Stimulated activated CD8-positive, alpha-beta memory T cell treated with anti-CD3 and anti-CD28 coated beads, Interleukin-12 subunit alpha, Interleukin-12 subunit beta, amount 100 ng/mL, for 24 hours (primary cell): ENCODE measurements around the gene ASB16.
"Not testable (repeated sequence)": the region's sequence is repeated elsewhere in the genome, so short reads cannot be mapped to it uniquely, and the experiment has no call there.

Experiments used
- DNase-seq: peaks from one replicate; pipeline ENCODE4 v3.0.0-alpha.2; 2020; ENCODE audit errors: extremely low read depth

The ASB16 gene, protein sequence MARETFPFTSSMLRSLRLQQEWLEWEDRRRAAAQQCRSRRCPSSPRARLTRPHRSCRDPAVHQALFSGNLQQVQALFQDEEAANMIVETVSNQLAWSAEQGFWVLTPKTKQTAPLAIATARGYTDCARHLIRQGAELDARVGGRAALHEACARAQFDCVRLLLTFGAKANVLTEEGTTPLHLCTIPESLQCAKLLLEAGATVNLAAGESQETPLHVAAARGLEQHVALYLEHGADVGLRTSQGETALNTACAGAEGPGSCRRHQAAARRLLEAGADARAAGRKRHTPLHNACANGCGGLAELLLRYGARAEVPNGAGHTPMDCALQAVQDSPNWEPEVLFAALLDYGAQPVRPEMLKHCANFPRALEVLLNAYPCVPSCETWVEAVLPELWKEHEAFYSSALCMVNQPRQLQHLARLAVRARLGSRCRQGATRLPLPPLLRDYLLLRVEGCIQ

DNA sequence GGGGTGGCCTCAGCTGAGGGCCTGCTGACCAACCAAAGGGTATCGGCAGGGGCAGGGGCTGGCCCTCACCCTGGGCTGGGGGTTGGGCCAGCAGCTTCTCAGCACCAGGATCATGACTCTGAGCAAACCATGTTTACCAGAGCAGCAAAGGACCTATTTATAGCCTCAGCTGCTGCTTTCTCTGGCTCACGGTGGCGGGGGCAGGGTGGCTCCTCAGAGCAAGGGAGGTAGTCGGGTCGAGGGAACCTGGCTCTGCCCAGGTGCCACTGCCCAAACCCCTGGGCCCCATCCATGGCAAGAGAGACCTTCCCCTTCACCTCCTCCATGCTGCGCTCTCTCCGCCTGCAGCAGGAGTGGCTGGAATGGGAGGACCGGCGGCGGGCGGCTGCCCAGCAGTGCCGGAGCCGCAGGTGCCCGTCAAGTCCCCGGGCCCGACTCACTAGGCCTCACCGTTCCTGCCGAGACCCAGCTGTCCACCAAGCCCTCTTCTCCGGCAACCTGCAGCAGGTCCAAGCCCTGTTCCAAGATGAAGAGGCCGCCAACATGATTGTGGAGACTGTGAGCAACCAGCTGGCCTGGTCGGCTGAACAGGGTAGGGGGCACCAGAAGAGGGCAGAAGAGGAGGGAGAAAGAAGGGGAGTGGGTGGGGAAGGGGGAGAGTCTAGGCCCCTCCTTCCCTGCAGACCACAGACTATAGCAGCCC is at the start of gene ASB16:
ASB16 (plus strand) TSS at position 206 of the 703 bp plus-strand sequence; CDS start at position 292, 86 bp downstream.
- DNase-seq, result no peak

DNA sequence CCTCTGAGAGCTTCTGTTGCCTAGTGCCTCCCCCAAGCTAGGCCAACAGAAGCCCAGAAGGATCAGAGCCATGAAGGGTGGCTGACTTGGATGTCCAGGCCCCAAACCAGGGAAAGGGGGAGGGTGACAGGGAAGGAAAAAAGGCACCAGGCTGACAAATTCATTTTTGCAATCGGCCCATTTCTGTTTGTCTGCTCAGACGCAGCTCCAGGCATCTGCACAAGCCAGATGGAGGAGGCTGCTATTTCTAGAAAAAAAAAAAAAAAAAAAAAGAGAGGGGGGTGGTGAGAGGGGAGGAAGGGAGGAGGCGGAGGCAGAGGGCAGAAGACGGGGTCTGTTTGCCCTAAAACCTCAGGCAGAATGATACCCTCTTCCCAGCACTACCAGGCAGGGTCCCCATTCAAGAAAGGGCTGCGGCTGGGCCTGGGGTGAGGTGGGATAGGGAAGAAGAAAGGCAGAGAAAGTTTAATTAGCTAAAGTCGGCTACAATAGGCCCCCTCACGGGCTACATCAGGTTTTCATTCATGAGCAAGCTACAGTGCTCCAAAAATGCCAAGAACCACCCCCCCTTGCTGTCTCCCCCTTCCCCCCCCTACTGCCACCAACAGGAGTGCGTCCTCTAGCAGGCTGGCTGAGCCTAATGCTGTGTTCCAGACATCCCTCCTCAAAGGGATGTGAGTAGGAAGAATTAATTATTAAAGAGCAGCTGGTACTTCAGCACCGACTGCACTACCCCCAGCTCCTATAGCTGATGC is 49.5 kb upstream of the ASB16 start:
- DNase-seq, result no peak

DNA sequence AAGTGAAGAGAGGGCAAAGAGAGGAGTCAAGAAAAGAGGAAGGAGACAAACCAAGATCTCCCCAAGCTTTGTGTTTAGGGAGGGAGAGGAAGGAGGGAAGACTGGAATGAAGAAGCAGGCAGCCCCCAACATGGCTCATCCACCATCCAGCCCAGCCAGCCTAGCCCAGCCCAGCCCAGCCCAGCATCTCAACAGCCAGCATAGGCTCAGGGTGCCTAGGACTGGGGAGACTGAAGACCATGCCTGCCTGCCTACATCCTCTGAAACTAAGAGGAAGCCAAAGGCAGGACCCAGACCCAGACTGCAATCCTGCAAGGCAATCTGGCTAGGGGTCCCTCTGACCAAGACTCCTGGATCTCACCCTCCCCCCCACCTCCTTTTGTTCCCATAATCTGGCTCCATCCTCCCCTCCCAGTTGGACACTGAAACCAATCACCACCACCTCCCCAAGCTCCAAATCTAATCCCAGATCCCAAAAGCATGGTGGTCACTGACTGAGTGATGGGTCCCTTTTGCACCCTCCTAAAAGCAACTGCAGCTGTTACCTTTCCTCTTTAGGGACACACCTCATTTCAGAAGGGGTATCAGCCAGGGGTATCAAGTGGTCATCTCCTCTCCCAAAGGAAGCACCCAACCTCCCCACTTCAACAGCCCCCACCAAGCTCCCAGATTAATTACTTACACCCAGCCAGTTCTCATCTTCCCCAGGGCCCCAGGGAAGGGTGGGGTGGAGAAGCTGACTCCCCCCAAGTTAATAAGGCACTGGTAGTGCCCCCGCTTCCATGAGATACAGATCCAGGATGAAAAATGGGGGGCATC is 48.3 kb upstream of the ASB16 start:
- DNase-seq, result no peak

DNA sequence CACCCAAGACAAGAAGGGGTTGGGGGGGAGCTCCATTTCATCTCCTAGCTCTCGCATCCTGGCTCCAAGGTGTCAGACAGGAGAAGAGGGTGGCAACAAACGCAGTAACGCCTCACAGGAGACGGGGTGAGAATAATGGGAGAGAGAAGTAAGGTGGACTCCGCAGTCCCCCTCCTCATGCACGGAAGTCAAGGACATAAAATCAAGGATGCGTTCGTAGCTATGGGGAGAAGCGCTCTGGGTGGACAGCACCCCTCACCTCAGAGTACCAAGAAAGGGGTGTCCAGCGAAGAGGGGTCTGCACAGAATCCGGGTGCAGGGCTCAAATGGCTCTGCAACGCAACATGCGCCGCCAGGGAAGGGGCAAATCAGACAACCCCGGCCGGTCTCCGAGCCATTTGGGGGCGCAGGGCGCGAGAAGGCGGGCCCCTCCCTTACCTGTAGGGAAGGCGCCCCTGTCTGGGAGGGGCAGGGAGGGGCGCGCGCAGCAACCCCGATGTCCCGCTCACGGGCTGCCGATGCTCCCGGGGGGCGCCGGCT is 47.6 kb upstream of the ASB16 start:
- no peak for DNase-seq

DNA sequence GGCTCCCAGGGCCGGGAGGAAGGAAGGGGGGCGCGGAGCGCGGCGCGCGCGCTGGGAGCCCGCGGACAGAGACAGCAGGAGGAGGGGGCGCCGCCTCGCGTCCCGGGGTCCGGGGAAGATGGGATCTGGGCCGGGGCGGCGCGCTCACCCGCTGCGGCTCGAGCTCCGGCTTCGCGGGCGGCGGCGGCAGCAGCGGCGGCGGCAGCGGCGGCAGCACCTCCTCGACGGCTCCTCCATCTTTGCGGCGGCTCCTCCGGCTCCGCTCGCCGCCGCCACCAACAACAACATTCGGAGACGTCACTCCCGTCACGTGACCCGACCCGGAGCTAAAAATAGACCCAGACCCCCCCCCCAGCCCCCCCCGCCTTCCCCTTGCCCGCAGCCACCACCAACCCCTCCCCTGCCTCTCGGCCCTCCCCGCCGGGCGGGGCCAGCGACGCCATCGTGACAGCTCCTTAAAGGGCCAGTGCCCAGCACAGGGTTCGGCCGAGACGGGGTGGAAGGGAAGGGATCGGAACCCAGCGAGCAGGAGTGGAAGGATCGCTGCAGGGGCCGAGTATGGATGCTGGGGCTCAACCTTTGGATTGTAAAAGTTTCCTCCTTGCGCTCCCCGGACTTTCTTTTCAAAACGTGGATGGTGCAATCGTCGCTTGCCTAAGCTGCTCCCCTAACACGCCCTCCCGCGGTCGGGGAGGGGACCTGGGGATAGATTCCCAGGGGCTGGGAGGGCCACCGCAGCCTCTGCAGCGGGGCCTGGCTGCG is 47.0 kb upstream of the ASB16 start, which contains the start of gene HDAC5:
HDAC5 (minus strand) TSS at position 286 of the 762 bp plus-strand sequence. CDS start 6,126 bp downstream, outside the sequence.
- peak; percentile 92 for DNase-seq

DNA sequence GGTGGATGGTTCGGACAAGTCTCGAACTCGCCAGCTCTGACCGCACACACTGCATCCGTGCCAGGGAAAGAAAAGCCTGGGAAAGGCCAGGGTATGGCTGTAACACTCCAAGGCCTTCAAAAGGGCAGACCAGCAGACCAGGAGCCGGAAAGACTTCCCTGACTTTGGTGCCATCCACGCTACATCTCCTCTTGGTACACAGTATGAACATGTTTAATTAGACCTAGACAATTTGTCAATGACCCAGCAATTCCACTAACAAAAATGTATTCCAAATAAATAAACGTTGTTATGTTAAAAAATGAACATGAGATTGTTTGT is 46.4 kb upstream of the ASB16 start:
- no peak for DNase-seq

DNA sequence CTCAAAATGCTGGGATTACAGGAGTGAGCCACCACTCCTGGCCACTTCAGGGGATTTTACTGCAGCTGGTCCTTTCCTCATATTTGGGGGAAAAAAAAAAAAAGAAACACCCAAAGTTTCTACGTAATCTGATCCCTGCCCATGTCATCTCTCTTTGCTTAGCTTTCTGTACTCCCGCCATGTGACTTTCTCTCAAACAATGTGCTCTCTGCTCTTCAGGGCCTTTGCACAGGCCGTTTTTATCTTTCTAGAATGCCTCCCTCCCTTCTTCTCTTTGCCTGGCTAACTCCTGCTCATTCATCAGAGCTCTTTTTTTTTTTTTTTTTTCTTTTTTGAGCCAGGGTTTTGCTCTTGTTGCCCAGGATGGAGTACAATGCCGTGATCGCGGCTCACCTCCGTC is 42.1 kb upstream of the ASB16 start:
- no peak for DNase-seq

DNA sequence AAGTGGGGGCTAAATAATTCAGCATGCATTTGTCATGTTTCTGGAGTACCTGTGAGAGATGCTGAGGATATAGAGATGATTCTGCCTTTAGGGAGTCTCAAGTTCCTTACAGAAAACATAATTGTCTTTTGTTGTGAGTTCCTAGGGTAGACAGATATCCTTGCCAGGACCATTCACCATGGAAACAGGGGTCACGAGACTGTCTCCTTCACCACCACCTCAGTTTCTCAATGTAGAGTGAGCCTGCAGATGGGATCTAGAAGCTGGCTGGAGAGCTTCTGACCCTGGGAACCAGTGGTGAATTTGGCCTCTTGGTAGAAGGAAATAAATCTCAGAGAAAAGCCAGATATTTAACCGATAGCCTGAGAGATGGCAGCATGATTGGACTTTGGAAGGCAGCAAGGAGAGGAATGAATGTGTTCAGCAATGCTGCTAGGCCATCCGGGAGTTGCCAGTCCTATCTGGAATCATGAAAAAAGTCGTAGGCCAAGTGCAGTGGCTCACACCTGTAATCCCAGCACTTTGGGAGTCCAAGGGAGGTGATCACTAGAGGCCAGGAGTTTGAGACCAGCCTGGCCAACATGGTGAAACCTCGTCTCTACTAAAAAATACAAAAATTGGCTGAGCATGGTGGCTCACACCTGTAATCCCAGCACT is 39.7 kb upstream of the ASB16 start:
- DNase-seq, result no peak

DNA sequence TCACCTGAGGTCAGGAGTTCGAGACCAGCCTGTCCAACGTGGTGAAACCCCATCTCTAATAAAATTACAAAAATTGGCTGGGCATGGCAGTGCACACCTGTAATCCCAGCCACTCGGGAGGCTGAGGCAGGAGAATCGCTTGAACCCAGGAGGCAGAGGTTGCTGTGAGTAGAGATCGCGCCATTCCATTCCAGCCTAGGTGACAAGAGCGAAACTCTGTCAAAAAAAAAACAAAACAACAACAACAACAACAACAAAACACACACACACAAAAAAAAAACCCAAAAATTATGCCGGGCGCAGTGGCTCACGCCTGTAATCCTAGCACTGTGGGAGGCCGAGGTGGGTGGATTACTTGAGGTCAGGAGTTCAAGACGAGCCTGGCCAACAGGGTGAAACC is 39.1 kb upstream of the ASB16 start:
- DNase-seq, result not testable (repeated sequence)

DNA sequence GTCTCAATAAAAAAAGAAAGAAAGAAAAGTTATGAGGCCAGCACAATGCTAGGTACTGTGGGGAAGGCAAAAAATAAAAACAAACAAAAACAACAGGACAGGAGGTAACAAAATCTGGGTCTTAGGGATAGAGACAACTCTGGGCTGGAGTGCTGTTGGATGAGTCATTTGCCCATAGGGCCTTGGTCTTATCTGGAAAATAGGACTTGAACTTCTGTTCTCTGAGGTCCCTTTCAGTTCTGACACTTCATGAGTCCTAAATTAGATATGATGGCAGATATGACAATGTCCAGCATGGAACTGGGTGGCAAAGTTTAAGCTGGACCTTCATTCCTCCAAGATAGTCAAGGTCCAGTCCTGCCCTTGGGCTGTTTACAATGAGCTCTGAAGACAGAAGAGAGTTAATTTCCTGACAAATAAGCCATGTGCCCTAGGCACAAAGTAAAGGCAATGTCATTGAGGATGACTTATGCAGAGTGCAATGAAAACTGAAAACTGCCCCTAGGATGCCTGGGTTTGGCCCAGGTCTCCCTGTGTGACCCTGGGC is 38.2 kb upstream of the ASB16 start:
- DNase-seq, result no peak

DNA sequence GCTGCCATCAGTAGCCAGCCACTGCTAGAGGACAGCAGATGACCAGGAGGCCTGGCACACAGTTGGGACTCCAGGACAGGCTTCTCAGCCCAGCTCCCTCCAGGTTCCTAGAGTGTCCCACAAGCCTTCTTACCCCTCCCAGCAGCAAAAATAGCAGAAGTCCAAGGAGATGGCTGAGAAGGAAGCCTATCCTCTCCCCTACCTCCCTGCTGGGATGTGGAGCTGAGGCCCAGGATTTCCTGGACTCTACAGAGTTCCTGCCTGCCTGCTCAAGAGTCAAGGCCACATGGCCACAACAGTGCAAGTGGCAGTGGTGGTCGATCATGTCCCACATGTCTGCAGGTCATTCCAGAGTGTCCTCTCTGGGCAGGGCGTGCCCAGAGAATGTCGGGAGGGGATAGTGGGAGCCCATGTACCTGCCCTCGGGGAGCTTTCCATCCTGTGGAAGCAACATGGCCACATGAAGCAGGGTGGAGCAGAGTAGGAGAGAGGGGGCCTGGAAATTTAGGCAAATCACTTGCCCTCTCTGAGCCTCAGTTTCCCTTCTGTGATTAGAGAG is 36.5 kb upstream of the ASB16 start:
- no peak for DNase-seq

DNA sequence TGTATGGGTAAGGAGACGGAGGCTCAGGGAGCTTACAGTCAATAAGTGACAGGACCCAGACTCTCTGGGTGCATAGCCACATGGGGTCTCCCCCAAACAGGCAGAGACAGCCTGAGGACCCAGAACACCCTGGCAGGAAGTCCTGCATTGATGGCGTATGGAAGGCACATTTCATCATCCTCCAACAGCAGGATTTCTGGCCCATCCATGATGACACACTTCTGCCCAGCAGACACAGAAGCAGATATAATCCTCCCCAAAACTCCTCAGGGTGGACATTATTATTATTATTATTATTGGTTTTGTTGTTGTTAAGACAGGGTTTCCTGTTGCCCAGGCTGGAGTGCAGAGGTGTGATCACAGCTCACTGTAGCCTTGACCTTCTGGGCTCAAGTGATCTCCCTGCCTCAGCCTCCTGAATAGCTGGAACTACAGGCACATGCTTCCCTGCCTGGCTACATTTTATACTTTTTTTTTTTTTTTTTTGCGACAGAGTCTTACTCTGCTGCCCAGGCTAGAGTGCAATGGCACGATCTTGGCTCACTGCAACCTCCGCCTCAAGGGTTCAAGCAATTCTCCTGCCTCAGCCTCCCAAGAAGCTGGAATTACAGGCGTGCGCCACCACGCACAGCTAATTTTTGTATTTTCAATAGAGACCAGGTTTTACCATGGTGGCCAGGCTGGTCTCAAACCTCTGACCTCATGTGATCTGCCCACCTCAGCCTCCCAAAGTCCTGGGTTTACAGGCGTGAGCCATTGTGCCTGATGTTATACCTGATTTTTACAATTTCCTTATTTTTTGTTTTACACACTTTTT is 35.5 kb upstream of the ASB16 start:
- DNase-seq, result no peak

DNA sequence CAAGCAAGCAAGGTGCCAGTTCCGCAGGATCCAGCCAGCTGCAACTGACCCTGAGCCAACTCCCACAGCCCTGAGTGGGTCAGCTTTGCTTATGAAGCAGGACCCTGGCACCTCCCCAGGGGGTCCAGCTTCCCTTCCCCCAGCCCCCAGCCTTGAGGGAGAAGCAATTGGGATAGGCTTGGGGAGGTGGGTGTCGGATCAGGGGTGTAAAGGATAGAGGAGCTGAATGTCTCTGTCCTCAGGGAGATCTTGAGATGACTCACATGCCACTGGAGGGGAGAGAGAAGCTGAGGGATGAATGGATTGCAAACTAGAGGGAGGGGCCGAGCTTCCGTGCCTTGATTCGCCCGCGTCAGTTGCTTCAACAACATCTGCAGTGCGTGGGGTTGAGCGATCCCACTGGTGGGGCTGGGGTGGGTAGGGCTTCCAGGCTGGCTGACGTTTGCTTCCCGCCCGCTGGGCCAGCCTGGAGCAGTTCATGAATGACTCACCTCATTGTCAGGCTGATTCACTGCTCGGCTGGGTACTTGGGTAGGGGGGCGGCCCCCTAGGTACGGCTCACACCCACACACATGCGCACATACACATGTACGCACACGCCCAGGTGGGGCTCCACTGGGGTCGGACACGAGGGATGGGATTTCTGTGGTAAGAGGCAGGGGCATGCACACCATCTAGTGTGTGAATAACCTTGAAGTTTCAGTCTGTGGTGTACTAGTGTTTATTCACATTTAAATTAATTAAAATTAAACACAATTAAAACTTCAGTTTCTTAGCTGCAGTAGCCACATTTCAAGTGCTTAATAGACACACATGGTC is 32.4 kb upstream of the ASB16 start:
- peak; percentile 44 for DNase-seq

DNA sequence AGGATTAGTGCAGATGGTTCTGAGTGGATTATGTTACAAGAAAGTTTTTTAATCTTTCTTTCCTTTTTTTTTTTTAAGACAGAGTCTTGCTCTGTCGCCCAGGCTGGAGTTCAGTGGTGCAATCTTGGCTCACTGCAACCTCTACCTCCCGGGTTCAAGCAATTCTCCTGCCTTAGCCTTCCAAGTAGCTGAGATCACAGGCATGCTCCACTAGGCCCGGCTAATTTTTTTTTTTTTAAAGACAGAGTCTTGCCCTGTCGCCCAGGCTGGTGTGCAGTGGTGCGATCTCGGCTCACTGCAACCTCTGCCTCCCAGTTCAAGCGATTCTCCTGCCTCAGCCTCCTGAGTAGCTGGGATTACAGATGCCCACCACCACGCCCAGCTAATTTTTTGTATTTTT is 26.6 kb upstream of the ASB16 start:
- not testable (repeated sequence) for DNase-seq

DNA sequence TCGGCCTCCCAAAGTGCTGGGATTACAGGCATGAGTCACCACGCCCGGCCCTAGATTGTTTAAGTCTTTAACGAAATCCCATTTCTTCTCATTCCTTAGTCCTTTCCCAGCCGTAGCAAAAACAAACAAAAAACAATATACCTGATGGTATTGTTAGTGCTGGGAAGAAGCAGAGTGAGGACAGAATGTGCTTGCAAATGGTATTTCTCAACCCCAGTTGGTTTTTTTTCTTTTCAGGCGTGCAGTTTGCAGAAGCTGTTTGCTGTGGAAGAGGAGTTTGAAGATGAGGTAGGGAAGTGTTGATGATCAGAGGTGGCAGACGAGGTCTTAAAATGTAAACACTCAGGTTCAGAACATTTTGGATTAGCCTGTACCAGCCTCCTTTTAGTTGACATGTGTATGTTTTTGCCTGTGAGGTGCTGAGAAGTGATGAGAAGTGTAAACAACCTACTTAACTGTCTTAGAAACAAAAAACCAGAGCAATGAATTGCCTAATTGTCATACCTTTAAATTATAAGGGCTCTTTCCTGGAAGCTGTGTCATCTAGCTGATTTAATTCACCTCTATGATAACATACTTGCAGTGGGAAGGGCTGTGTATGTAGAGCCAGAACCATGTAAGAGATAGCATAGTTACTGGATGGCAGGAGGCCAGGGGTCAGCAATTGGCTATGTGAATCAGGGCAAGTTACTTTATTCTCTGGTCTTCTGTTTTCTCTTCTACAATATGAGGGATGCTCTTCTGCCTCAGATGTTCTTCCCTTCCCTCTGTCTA is 25.4 kb upstream of the ASB16 start:
- DNase-seq, result no peak

DNA sequence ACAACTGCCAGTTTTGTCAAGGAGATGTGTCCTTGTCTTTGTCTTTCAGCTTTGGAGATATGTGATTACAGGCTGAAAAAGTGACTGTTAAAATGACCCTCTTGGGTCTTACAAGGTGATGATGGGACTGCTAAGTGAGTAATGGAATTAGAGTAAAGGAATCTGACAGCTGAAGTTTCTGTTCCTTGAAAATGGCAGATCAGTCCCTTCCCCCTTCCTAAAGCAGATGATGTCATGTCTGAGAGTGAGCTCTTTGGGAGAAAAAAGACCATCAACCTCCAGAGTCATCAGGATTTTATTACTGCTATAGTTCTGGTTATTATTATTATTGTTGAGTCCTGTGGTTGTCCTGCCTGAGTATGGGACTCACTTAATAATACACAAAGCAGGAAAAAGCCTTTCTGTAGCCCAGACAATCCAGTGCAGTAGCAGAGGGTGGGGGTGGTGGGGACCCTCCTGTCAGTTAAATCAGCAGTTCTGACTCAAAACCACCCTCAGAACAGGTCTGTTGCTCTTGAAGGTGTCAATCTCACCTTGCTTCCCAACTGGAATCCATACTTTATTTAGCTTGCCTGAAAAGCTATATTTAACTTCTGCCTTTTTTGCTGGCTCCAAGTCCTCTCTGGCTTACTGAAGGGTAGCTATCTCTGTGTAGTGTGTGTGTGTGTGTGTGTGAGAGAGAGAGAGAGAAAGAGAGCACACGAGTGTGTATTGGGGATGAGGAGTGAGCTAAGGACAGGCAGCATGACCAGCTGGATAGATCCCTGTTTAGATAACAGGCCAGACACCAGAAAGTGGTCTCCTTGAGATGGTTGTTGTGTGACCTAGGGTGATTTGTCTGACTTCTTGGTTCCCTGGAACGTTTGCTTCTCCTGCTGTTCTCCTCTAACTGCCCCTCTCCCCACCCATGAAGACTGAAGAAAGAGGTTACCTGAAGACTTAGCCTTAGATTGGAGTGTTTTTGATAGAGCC is 23.8 kb upstream of the ASB16 start:
- no peak for DNase-seq
